Fibroblast of skin of right biceps (primary cell): ENCODE results near the gene APC2.

Experiments used
- DNase-seq: peaks from one replicate; pipeline ENCODE4 v3.0.0-alpha.2; 2013

The APC2 gene

GRCh38 chr19:1450735-1451731 lies 1.1 kb downstream of the APC2 start:
- DNase-seq = no peak

- no peak for DNase-seq
Observed at GRCh38 chr19:1451916-1452801, 2.2 kb downstream of the APC2 start.

GRCh38 chr19:1452802-1453524 lies 3.0 kb downstream of the APC2 start:
- no peak for DNase-seq

- no peak for DNase-seq
Observed at GRCh38 chr19:1453525-1454364, 3.8 kb downstream of the APC2 start.

- no peak for DNase-seq
Observed at GRCh38 chr19:1455002-1455335, 5.0 kb downstream of the APC2 start.

GRCh38 chr19:1455336-1456120 lies 5.6 kb downstream of the APC2 start:
- peak; percentile 51 for DNase-seq

GRCh38 chr19:1456121-1456900 lies 6.4 kb downstream of the APC2 start:
- no peak for DNase-seq

- DNase-seq = no peak
Observed at GRCh38 chr19:1457031-1457739, 7.3 kb downstream of the APC2 start.

GRCh38 chr19:1457892-1458291 lies 8.0 kb downstream of the APC2 start:
- DNase-seq = no peak

GRCh38 chr19:1459479-1459878 lies 9.6 kb downstream of the APC2 start:
- no peak for DNase-seq

- no peak for DNase-seq
Observed at GRCh38 chr19:1460033-1460995, 10.4 kb downstream of the APC2 start.

- no peak for DNase-seq
Observed at GRCh38 chr19:1461862-1462261, 11.9 kb downstream of the APC2 start.

GRCh38 chr19:1465191-1466016 lies 15.5 kb downstream of the APC2 start:
- peak; percentile 56 for DNase-seq

GRCh38 chr19:1466018-1466460 lies 16.1 kb downstream of the APC2 start:
- DNase-seq = no peak

- no peak for DNase-seq
Observed at GRCh38 chr19:1466461-1467214, 16.7 kb downstream of the APC2 start.

GRCh38 chr19:1467215-1467489 lies 17.2 kb downstream of the APC2 start:
- no peak for DNase-seq
